ENCODE results near the gene DCN. TPM values are rescaled to one million over a fixed set of nuclear protein-coding genes. Genes with fewer than 3 reads are reported as not detected.

The DCN gene
- total RNA-seq (1,000 to 10,000 TPM in 1 of 2 donors, 100 to 1,000 TPM in 1; 966 to 1,049 TPM), polyA plus RNA-seq (ENCODE audit: insufficient read length in 6 of 6) (1,000 to 10,000 TPM; 1,543 to 2,064 (median 1,824) TPM)
- long read RNA-seq, donor 1, full-length matches to known transcripts, result 445 of 689 reads
- long read RNA-seq, donor 1, partial matches to known transcripts, result 239 of 689 reads
- long read RNA-seq, donor 1, other reads (novel, unspliced or antisense), result 5 of 689 reads
- long read RNA-seq, donor 2, full-length matches to known transcripts, result 452 of 707 reads
- long read RNA-seq, donor 2, partial matches to known transcripts, result 250 of 707 reads
- long read RNA-seq, donor 2, other reads (novel, unspliced or antisense), result 5 of 707 reads
- long read RNA-seq, donor 3, full-length matches to known transcripts, result 415 of 540 reads
- long read RNA-seq, donor 3, partial matches to known transcripts, result 125 of 540 reads
- long read RNA-seq, donor 3, other reads (novel, unspliced or antisense), result 0 of 540 reads
- long read RNA-seq, donor 4, full-length matches to known transcripts, result 538 of 685 reads
- long read RNA-seq, donor 4, partial matches to known transcripts, result 84 of 685 reads
- long read RNA-seq, donor 4, other reads (novel, unspliced or antisense), result 63 of 685 reads
- long read RNA-seq, donor 5, full-length matches to known transcripts, result 360 of 512 reads
- long read RNA-seq, donor 5, partial matches to known transcripts, result 152 of 512 reads
- long read RNA-seq, donor 5, other reads (novel, unspliced or antisense), result 0 of 512 reads
- long read RNA-seq, donor 6, full-length matches to known transcripts, result 461 of 656 reads
- long read RNA-seq, donor 6, partial matches to known transcripts, result 188 of 656 reads
- long read RNA-seq, donor 6, other reads (novel, unspliced or antisense), result 7 of 656 reads
- long read RNA-seq, donor 7, full-length matches to known transcripts, result 384 of 463 reads
- long read RNA-seq, donor 7, partial matches to known transcripts, result 79 of 463 reads
- long read RNA-seq, donor 7, other reads (novel, unspliced or antisense), result 0 of 463 reads
- long read RNA-seq, donor 8, full-length matches to known transcripts, result 352 of 443 reads
- long read RNA-seq, donor 8, partial matches to known transcripts, result 91 of 443 reads
- long read RNA-seq, donor 8, other reads (novel, unspliced or antisense), result 0 of 443 reads
- long read RNA-seq, donor 9, full-length matches to known transcripts, result 1 of 7 reads
- long read RNA-seq, donor 9, partial matches to known transcripts, result 6 of 7 reads
- long read RNA-seq, donor 9, other reads (novel, unspliced or antisense), result 0 of 7 reads
- long read RNA-seq, donor 10, full-length matches to known transcripts, result 411 of 448 reads
- long read RNA-seq, donor 10, partial matches to known transcripts, result 22 of 448 reads
- long read RNA-seq, donor 10, other reads (novel, unspliced or antisense), result 15 of 448 reads
- long read RNA-seq, donor 11, full-length matches to known transcripts, result 35 of 40 reads
- long read RNA-seq, donor 11, partial matches to known transcripts, result 5 of 40 reads
- long read RNA-seq, donor 11, other reads (novel, unspliced or antisense), result 0 of 40 reads
- long read RNA-seq, donor 12, full-length matches to known transcripts, result 371 of 485 reads
- long read RNA-seq, donor 12, partial matches to known transcripts, result 114 of 485 reads
- long read RNA-seq, donor 12, other reads (novel, unspliced or antisense), result 0 of 485 reads

GRCh38 chr12:91182636-91183455, at the start of gene DCN:
Gene DCN (minus strand): TSS chr12:91182817. CDS start chr12:91178552, 4,265 bp downstream.
- DNase-seq (peak in 2 of 4 donors; percentile 83 to 85), ATAC-seq (peak; percentile 29)
- TF ChIP-seq CTCF (IDR thresholded peaks at IDR 0.05), result no peak
- H3K27me3 ChIP-seq, result no peaks in the 10 kb centered on the region
- peak within 1 kb of the TSS; percentile 51 to 87 for H3K27ac ChIP-seq
- H3K36me3 ChIP-seq, result no peaks in the 10 kb centered on the region
- H3K9me3 ChIP-seq, result no peaks in the 10 kb centered on the region
- peak within 1 kb of the TSS; percentile 10 to 21 for H3K4me3 ChIP-seq
- no peaks in the 10 kb centered on the region for H3K4me1 ChIP-seq
- intact Hi-C loops (cut with DNase I), result no loop called here

DNA sequence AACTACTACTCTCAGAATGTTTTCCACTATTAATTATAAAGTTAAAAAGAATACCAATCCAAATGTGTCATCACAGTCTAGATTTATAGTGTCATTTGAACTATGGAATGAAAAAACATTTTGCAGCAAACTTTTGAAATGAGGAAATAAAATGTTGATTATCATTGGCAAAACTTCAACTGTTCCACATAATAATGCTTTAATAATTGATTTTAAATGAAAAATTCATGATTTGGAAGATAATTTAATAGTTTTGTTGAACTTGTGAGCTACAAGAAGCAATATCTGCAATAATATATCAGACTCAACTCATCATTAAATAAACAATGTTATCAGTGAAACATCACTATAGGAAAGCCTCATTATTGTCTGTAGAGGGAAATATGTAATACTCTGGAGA, 48.2 kb upstream of the DCN start:
- ATAC-seq, result no peak
- TF ChIP-seq CTCF (IDR thresholded peaks at IDR 0.05), result no peak
- intact Hi-C loops (cut with DNase I), result no loop called here
- H3K36me3 ChIP-seq, result no peaks in the 10 kb centered on the region
- H3K27me3 ChIP-seq, result no peaks in the 10 kb centered on the region
- no peak overlapping the region for H3K4me3 ChIP-seq
- peaks cover 0 to 2% of the 10 kb centered on the region in 2 donors for H3K9me3 ChIP-seq
- no peaks in the 10 kb centered on the region for H3K4me1 ChIP-seq
- no peak overlapping the region for H3K27ac ChIP-seq
- DNase-seq, result peak in 2 of 4 donors; percentile 73 to 75

DNA sequence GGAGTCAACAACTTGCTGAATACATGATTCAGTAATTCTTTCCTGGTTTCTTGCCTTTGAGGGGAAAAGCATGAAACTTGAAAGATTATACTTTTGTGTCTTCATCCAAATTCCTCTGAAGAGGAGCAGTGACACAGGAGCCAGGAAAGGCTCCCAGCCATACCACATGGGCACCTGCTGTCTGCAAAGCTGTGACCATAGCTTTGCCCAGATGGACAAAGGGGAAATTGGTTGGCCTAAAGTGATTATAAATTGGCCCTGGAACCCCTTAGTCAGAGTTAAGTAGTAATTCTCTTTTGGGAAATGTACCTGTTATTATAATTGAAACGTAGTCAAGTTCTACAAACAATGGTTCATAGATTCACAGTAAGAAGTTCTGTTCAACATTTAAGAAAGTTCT, 44.3 kb upstream of the DCN start:
- Histone ChIP-seq H3K27ac (no peak overlapping the region), H3K4me3 (no peak overlapping the region), H3K9me3 (no peaks in the 10 kb centered on the region), H3K36me3 (no peaks in the 10 kb centered on the region), H3K4me1 (no peaks in the 10 kb centered on the region), H3K27me3 (no peaks in the 10 kb centered on the region)
- TF ChIP-seq CTCF (IDR thresholded peaks at IDR 0.05), result no peak
- intact Hi-C loops (cut with DNase I), result no loop called here
- ATAC-seq (no peak), DNase-seq (no peak)

- no peaks in the 10 kb centered on the region for H3K9me3 ChIP-seq
- no peak for TF ChIP-seq CTCF (IDR thresholded peaks at IDR 0.05)
- H3K27ac ChIP-seq, result peak overlapping the region; percentile 3 to 30
- H3K36me3 ChIP-seq, result no peaks in the 10 kb centered on the region
- no peaks in the 10 kb centered on the region for H3K27me3 ChIP-seq
- peak; percentile 58 for ATAC-seq
- no peaks in the 10 kb centered on the region for H3K4me1 ChIP-seq
- DNase-seq, result no peak
- H3K4me3 ChIP-seq, result no peak overlapping the region
- intact Hi-C loops (cut with DNase I), result no loop called here
Measured at GRCh38 chr12:91225316-91225715, 42.7 kb upstream of the DCN start.
